MM.1S (cell line): ENCODE results near the gene RPS28.
A peak's percentile ranks its signal among the peaks of the same experiment; 100 is the strongest.

Source experiments
- DNase-seq: peaks from one replicate; pipeline ENCODE4 v3.0.0-alpha.2; 2015
- H2AFZ ChIP-seq: fragments of 300-600 bp; sonication (generic); 2 replicates; pipeline ENCODE4 v1.6.0; 2016; ENCODE audit warnings: antibody characterized with exemption, low read length
- H3F3A ChIP-seq: fragments of 300-600 bp; sonication (generic); 2 replicates; pipeline ENCODE4 v1.6.1; 2016; ENCODE audit warnings: mild to moderate bottlenecking, antibody characterized with exemption, low read length, moderate library complexity, mixed read lengths; ENCODE audit not compliant: insufficient read depth
- H3K27ac ChIP-seq: fragments of 300-600 bp; sonication (generic); 2 replicates; pipeline ENCODE4 v1.5.1; 2016; ENCODE audit warnings: mild to moderate bottlenecking, low read length
- H3K27me3 ChIP-seq: fragments of 300-600 bp; sonication (generic); replicated peaks from 2 replicates; pipeline ENCODE4 v1.6.0; 2016; ENCODE audit warnings: low read length; ENCODE audit not compliant: insufficient read depth
- H3K36me3 ChIP-seq: fragments of 300-600 bp; sonication (generic); replicated peaks from 2 replicates; pipeline ENCODE4 v1.6.1; 2016; ENCODE audit warnings: mild to moderate bottlenecking, low read length, mixed read lengths; ENCODE audit not compliant: insufficient read depth
- H3K4me1 ChIP-seq: fragments of 300-600 bp; sonication (generic); 2 replicates; pipeline ENCODE4 v1.6.1; 2016; ENCODE audit warnings: low read length, mixed read lengths
- H3K4me2 ChIP-seq: fragments of 300-600 bp; sonication (generic); 2 replicates; pipeline ENCODE4 v1.6.0; 2016; ENCODE audit warnings: low read depth, low read length
- H3K4me3 ChIP-seq: fragments of 300-600 bp; sonication (generic); 2 replicates; pipeline ENCODE4 v1.5.1; 2016; ENCODE audit warnings: low read length, mixed read lengths
- H3K79me2 ChIP-seq: fragments of 300-600 bp; sonication (generic); 2 replicates; pipeline ENCODE4 v1.6.1; 2016; ENCODE audit warnings: mixed run types, low read length, mixed read lengths
- H3K9ac ChIP-seq: fragments of 300-600 bp; sonication (generic); 2 replicates; pipeline ENCODE4 v1.6.1; 2016; ENCODE audit warnings: low read length, mixed read lengths
- H3K9me2 ChIP-seq: fragments of 300-600 bp; sonication (generic); replicated peaks from 2 replicates; pipeline ENCODE4 v1.6.1; 2016; ENCODE audit warnings: mild to moderate bottlenecking, low read length, mixed read lengths; ENCODE audit not compliant: insufficient read depth
- H3K9me3 ChIP-seq: fragments of 300-600 bp; sonication (generic); replicated peaks from 2 replicates; pipeline ENCODE4 v1.6.1; 2016; ENCODE audit warnings: mild to moderate bottlenecking, low read length, mixed read lengths; ENCODE audit not compliant: insufficient read depth
- H4K20me1 ChIP-seq: fragments of 300-600 bp; sonication (generic); 2 replicates; pipeline ENCODE4 v1.6.1; 2016; ENCODE audit warnings: mild to moderate bottlenecking, low read length, moderate library complexity, mixed read lengths; ENCODE audit not compliant: insufficient read depth
- CTCF ChIP-seq: fragments of 300-600 bp; sonication (generic); IDR thresholded peaks from 2 replicates; pipeline ENCODE4 v1.5.1; 2016; ENCODE audit warnings: antibody characterized with exemption, low read length, mixed read lengths
- EZH2 ChIP-seq: fragments of 300-600 bp; sonication (generic); optimal IDR thresholded peaks from 2 replicates; pipeline ENCODE3; 2017; ENCODE audit warnings: low read depth, mild to moderate bottlenecking, antibody characterized with exemption, low read length, mixed read lengths
- EZH2phosphoT487 ChIP-seq: fragments of 300-600 bp; sonication (generic); IDR thresholded peaks from 2 replicates; pipeline ENCODE4 v1.6.1; 2018; ENCODE audit warnings: antibody characterized with exemption, low read length

The RPS28 gene

GRCh38 chr19:8323781-8324185 is 2.5 kb downstream of the RPS28 start:
- H3K9me2 ChIP-seq: no peaks in the 10 kb centered on the region
- H3K79me2 ChIP-seq: peaks cover 40% of the 10 kb centered on the region
- H3K27me3 ChIP-seq: peaks cover 13% of the 10 kb centered on the region
- TF ChIP-seq CTCF (no peak), EZH2phosphoT487 (no peak), EZH2 (no peak)
- H3K9me3 ChIP-seq: no peaks in the 10 kb centered on the region
- no peak overlapping the region for H2AFZ ChIP-seq
- H3K27ac ChIP-seq: no peak overlapping the region
- peaks cover 39% of the 10 kb centered on the region for H3F3A ChIP-seq
- H4K20me1 ChIP-seq: peaks cover 4% of the 10 kb centered on the region; the same call in 1 of the 2 replicates
- H3K4me3 ChIP-seq: no peak overlapping the region
- peaks cover 8% of the 10 kb centered on the region for H3K4me1 ChIP-seq
- no peak for DNase-seq
- H3K4me2 ChIP-seq: no peak overlapping the region
- peaks cover 11% of the 10 kb centered on the region for H3K36me3 ChIP-seq
- no peak overlapping the region for H3K9ac ChIP-seq

GRCh38 chr19:8324186-8325050 is 3.1 kb downstream of the RPS28 start:
- TF ChIP-seq CTCF: peak; percentile 22; the same call in 1 of the 2 replicates
- no peak for TF ChIP-seq EZH2
- peaks cover 4% of the 10 kb centered on the region; the same call in 1 of the 2 replicates for H4K20me1 ChIP-seq
- no peaks in the 10 kb centered on the region for H3K9me2 ChIP-seq
- H3F3A ChIP-seq: peaks cover 39% of the 10 kb centered on the region
- no peak overlapping the region for H2AFZ ChIP-seq
- peak; percentile 21 for DNase-seq
- peaks cover 11% of the 10 kb centered on the region for H3K36me3 ChIP-seq
- H3K79me2 ChIP-seq: peaks cover 36% of the 10 kb centered on the region
- H3K9me3 ChIP-seq: no peaks in the 10 kb centered on the region
- peaks cover 15% of the 10 kb centered on the region for H3K27me3 ChIP-seq
- no peak overlapping the region for H3K9ac ChIP-seq
- H3K4me3 ChIP-seq: no peak overlapping the region
- peaks cover 8% of the 10 kb centered on the region for H3K4me1 ChIP-seq
- H3K27ac ChIP-seq: no peak overlapping the region
- no peak overlapping the region for H3K4me2 ChIP-seq

- H3K9me2 ChIP-seq: no peaks in the 10 kb centered on the region
- TF ChIP-seq CTCF (no peak), EZH2phosphoT487 (no peak), EZH2 (no peak)
- H3F3A ChIP-seq: peaks cover 35% of the 10 kb centered on the region
- H3K9ac ChIP-seq: no peak overlapping the region
- peaks cover 26% of the 10 kb centered on the region for H3K79me2 ChIP-seq
- DNase-seq: no peak
- H3K4me2 ChIP-seq: no peak overlapping the region
- no peak overlapping the region for H3K27ac ChIP-seq
- peaks cover 21% of the 10 kb centered on the region for H3K27me3 ChIP-seq
- H4K20me1 ChIP-seq: peaks cover 4% of the 10 kb centered on the region; the same call in 1 of the 2 replicates
- H3K4me3 ChIP-seq: no peak overlapping the region
- no peaks in the 10 kb centered on the region for H3K9me3 ChIP-seq
- peaks cover 8% of the 10 kb centered on the region for H3K4me1 ChIP-seq
- H2AFZ ChIP-seq: no peak overlapping the region
- peaks cover 11% of the 10 kb centered on the region for H3K36me3 ChIP-seq
Observed at GRCh38 chr19:8325454-8325853, 4.2 kb downstream of the RPS28 start.
